ENCODE measurements around the gene MRFAP1.
"Not testable (repeated sequence)": the region's sequence is repeated elsewhere in the genome, so short reads cannot be mapped to it uniquely, and the experiment has no call there.

MRFAP1 gene

DNA sequence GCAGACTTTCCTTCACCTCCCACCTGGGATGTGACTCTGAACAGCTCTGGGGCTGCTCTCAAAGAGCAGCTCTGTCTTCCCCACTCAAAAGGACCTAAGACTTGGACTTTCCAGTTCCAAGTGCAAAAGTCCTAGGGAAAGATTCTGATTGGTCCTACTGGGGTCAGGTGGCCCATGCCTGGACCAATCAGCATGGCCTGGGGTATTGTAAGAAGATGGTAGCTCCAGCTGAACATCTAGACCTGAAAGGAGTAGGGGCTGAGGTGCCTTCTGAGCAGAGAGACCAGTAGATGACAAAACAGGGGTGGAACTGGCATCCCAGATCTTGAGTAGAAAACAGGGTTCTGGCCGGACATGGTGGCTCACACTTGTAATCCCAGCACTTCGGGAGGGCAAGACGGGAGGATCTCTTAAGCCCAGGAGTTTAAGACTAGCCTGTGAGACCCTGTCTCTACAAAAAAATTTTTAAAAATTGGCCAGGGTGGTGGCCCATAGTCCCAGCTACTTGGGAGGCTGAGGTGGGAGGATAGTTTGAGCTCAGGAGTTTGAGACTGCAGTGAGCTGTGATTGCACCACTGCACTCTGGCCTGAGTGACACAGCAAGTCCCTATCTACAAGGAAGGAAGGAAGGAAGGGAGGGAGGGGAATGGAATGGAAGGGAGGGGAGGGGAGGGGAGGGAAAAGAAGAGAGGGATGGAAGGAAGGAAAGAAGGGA is 27.4 kb upstream of the MRFAP1 start:
- DNase-seq = no peak

DNA sequence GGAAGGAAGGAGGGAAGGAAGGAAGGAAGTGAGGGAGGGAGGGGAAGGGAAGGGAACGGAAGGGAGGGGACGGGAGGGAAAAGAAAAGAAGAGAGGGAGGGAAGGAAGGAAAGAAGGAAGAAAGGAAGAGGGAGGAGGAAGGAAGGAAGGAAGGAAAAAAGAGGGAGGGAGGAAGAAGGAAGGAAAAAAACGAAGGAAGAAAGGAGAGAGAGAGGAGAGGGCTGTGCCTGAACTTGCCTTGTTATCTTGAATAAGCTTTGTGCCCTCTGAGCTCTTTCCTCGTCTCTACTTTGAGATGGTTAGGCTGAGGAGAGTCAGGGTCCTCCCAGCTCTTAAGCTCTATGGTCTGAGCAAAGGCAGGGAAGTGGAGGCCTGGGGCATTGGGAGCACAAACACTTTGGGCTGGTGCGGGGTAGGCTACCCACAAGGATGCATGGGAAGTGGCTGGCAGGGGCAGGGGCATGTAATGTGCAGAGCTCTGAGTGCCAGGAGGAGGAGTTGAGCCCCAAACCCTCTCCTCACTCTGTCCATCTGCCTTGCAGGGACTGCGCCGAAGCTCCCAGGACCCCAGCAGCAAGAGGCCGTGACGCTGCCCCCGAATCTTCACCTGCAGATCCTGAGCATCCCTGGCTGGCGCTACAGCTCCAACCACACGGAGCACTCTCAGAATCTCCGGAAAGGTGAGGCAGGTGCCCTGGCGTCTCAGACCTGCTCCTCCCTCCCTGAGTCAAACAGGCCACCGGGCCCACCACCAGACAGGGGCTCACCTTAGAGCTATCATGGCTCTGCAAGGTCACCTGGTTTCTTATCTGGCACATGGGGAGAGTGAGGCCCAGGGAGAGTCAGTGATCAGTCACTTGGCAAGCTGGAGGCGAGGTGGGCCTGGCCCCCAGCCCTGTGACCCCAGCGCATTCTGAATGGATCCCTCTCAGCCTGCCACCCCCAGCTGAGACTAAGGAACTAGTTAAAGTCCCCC is 26.5 kb upstream of the MRFAP1 start:
- no peak for DNase-seq

- DNase-seq = no peak
Measured at GRCh38 chr4:6614701-6615230, 25.7 kb upstream of the MRFAP1 start.

- no peak for DNase-seq
Measured at GRCh38 chr4:6616087-6616995, 24.1 kb upstream of the MRFAP1 start.

GRCh38 chr4:6617246-6617645 is 23.2 kb upstream of the MRFAP1 start:
- DNase-seq = no peak

DNA sequence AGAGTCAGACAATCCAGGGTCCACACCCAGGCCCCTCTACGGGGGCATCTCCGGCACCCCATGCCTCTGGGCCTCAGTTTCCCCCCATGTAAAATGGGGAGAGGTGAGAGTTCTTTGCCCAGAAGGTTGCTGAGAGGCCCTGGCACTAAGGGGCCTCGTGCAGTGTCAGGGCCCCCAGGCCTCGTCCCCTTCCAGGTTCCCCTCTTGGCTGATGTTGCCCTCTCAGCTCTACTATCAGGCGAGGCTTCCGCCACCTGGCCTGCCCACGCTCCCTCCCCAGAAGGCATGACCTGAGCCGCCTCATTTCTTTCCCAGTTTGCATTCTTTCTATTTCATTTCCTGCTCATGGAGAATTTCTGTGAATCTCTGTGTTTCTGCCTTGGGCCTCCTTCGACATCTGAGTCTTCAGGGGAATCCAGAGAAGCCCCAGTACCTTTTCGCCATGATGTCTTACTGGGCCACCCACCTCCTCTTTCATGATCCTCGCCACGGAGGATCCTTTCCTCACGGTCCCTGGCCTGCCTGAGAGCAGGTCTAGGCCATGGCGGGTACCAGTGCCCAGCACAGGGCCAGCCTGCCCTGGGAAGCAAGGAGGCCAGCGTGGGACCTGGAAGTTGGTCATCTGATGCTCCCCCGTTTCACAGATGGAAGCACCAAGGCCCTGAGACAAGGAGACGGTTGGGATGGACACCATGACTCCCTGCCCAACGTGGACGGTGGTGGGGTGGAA is 21.9 kb upstream of the MRFAP1 start:
- no peak for DNase-seq

- no peak for DNase-seq
Measured at GRCh38 chr4:6619116-6619465, 21.4 kb upstream of the MRFAP1 start.

DNA sequence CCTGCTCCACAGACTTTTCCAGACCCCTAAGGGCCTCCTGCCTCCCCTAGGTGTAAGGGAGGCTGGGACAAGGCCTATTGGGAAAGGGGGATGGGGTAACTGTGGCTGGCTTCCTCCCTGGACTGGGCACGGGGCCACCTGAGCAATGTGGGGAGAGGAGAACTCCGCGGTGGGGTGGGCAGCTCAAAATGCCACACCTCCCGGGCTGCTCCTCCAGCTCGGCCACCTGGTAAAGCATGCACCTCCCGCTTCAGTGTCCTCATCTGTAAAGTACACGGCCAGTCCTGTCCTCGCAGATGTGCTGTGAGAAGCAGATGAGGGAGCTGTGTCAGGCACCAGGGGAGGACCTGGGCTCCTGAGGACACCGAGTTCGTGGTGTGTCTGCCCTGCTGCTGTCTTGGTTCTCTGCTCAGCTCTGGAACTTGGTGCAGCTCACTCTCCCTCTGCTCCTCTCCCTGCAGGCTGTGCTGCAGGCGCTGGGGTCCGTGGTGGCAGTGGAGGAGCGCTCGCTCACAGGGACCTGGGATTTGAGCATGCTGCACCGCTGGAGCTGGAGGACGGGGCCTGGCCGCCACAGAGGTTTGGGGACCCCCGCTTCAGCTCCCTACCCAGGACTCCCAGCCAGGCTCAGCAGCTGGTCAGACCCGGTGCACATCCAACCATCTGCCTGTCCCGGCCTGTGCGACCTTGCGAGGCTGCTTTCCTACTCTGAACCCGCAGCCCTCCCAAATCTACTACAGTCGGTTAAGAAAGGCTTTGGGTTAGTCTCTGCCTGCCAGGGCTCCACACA is 20.8 kb upstream of the MRFAP1 start:
- no peak for DNase-seq

GRCh38 chr4:6620296-6620695 is 20.2 kb upstream of the MRFAP1 start:
- DNase-seq = no peak

DNA sequence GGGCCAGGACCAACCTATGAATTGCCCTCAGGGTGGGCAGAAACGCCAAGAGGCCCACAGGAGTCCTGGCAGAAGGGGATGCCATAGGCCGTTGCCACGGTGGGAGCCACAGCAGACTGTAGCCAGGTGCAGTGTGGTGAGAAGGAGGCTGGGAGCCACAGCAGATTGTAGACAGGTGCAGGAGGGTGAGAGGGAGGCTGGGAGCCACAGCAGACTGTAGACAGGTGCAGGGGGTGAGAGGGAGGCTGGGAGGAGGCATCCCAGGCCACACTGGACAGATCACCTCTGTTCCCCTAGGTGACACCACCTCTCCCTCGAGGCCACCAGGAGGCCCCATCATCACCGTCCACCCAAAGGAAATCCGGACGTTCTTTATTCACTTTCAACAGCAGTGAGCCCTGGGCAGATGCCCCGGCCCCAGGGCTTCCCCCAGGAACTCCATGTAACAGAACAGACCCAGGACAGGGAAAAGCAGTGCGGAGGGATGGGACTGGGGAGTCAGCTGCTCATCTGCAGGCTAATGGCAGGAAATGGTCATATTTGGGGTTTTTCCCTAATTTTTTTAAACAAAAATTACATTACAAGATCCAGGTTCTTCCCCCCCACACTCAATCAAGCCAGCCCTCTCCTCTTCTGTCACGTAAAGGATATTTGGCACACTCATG is 19.5 kb upstream of the MRFAP1 start:
- no peak for DNase-seq

GRCh38 chr4:6621556-6621927 is 18.9 kb upstream of the MRFAP1 start:
- DNase-seq = no peak

DNA sequence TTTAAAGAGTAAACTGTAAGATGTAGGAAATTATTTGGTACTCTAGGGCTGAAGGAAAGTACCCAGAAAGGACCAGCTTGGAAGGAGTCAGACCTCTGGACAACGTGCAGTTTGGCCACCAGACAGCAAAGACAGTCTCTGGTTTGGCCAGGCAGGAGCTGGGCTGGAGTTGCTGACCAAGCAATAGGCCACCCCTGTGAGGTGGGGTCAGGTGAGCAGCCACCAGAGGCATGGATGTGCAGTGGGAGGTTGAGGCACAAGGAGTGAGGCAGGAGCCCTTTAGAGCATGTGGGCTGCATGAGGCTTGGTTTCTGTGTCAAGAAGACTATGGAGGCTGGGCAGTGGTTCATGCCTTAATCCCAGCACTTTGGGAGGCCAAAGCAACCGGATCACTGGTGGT is 17.7 kb upstream of the MRFAP1 start:
- DNase-seq = no peak

DNA sequence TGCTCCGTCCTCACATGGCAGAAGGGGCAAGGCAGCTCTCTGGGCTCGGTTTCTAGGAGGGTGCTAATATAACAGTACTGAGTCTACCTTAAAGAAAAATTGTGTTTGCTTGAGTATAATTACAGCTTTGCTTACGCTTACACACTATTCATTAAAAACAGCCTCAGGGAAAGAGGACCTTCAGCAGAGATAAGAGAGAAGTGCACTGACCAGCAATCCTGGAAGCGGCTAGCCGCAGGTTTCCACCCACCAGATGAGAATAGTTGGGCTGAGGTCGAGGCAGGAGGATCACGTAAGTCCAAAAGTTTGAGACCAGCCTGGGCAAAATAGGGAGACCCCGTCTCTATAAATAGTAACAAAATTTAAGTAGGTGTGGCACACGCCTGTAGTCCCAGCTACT is 15.2 kb upstream of the MRFAP1 start:
- no peak for DNase-seq

- no peak for DNase-seq
Measured at GRCh38 chr4:6626066-6626465, 14.4 kb upstream of the MRFAP1 start.

DNA sequence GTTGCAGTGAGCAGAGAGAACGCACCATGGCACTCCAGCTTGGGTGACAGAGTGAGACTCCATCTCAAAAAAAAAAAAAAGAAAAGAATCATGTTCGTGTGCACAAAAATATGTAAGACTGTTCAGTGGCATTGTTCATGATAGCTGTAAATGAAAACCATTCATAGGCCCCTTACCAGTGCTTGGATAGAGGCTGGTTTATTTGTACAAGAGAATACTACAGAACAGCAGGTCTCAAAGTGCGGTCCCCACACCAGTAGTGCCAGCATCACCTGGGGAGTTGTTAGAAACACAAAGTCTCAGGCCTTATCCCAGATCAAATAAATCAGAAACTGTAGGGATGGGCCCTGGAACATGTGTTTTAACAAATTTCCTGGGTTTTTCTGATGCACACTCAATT is 12.7 kb upstream of the MRFAP1 start:
- no peak for DNase-seq

DNA sequence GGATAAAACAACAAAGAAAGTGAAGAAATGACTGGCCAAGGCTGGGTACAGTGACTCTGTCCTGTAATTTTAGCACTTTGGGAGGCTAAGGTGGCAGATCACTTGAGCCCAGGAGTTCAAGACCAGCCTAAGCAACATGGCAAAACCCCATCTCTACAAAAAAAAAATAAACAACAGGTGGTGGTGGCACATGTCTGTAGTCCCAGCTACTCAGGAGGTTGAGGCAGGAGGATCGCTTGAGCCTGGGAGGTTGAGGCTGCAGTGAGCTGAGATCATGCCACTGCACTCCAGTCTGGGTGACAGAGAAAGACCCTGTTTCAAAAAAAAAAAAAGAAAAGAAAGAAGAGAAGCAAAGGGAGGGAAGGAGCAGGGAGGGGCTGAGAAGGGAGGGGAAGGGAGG is 12.0 kb upstream of the MRFAP1 start:
- DNase-seq = not testable (repeated sequence)

GRCh38 chr4:6632125-6632524 is 8.4 kb upstream of the MRFAP1 start:
- no peak for DNase-seq

GRCh38 chr4:6633091-6633906 is 7.2 kb upstream of the MRFAP1 start:
- DNase-seq = no peak

GRCh38 chr4:6634746-6635145 is 5.7 kb upstream of the MRFAP1 start:
- DNase-seq = no peak

GRCh38 chr4:6639137-6639680 is 1.3 kb upstream of the MRFAP1 start:
- DNase-seq = no peak
